22Rv1 (cell line): ENCODE results near the gene BLOC1S4.

ENCODE experiments used
- H3K27ac ChIP-seq: fragments of 450-650 bp; 2 replicates; pipeline ENCODE4 v1.5.1; 2017
- ZFX ChIP-seq: fragments of 450-650 bp; IDR thresholded peaks from 2 replicates; pipeline ENCODE4 v1.6.1; 2017; ENCODE audit warnings: antibody characterized with exemption, borderline replicate concordance
- TF ChIP-seq, protein P1 (sequence below): fragments of 450-650 bp; IDR thresholded peaks from 2 replicates; pipeline ENCODE4 v1.5.1; 2017; ENCODE audit warnings: mild to moderate bottlenecking

The BLOC1S4 gene

DNA sequence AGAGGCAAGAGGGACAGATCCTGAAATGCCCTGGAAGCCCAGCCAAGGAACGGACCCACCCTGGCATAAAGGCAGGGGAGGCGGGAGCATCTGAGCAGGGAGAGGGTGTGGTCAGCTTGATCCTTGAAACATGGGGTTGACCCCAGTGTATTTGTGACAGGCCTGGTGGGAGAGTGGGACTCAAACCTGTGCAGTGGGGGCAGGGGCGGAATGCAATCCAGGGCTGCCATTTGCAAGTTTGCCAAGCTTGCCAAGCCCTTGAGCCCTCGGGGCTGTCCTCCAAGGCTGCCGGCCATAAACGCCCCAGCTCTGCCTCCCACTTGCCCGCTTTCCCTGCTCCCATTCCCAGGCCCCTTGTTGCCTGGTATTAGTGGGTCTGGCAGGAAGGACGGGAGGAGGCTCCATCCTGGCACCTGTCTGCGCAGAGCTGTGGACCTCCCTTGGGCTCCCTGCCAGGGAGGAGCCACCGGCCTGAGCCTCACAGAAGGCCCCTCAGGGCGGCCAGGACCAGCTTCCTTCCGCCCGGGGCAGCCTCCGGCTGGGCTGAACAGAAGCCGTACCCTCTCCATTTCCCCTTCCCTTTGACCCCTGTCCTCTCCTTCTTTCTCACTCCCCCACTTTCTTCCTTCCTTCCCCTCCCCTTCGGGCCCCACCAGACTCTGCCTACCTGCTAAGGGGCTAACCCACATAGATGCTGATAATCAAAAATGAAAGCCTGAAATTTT is 21.6 kb upstream of the BLOC1S4 start:
- peak overlapping the region; percentile 91 for H3K27ac ChIP-seq

DNA sequence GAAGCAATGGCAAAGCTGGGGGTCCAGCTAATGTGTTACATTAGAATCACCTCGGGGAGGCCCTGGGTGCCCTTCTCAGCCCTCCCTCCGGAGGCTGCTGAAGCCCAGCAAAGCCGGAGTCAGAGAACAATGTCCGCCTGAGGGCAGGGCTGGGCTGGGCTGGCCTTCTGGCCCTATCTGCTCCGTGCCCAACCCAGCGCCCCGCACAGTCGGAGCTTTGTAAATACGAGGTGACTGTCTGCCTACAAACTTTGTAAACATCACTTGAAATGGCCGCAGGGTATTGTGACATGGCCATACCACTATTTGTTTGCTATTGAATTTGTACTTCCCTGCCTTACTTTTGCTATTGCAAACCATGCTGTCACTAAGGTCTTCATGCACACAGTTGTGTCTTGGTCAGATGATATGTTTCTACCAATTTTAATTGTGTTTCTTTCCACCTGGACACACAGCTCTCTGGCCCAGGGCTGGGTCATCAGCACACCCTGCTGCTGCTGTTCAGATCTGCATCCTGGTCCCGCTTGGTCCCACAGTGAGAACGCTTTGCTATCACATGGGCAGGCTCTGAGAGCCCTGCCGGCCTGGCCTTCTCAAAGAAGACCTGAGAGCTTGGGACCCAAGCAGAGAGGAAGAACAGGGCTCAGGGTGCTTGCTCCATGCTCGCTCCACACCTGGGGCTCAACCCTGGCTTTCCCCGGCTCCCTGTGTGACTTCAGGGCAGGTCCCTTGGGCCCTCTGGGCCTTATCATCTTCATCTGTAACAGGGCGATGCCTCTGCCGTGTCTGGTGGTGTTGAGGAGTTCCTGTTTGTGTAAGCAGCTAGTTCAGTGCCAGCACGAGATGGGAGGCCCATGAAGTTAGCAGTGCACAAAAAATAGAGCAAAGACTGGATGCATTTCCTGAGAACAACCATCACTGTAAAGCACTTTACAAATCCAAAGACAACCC is 20.0 kb upstream of the BLOC1S4 start:
- TF ChIP-seq, protein P1, sequence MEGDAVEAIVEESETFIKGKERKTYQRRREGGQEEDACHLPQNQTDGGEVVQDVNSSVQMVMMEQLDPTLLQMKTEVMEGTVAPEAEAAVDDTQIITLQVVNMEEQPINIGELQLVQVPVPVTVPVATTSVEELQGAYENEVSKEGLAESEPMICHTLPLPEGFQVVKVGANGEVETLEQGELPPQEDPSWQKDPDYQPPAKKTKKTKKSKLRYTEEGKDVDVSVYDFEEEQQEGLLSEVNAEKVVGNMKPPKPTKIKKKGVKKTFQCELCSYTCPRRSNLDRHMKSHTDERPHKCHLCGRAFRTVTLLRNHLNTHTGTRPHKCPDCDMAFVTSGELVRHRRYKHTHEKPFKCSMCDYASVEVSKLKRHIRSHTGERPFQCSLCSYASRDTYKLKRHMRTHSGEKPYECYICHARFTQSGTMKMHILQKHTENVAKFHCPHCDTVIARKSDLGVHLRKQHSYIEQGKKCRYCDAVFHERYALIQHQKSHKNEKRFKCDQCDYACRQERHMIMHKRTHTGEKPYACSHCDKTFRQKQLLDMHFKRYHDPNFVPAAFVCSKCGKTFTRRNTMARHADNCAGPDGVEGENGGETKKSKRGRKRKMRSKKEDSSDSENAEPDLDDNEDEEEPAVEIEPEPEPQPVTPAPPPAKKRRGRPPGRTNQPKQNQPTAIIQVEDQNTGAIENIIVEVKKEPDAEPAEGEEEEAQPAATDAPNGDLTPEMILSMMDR: peak; percentile 39
- TF ChIP-seq ZFX: no peak
- peak overlapping the region; percentile 91 for H3K27ac ChIP-seq

More for the DNA sequence above, 21.6 kb upstream of the BLOC1S4 start:
- TF ChIP-seq ZFX: no peak
- TF ChIP-seq, protein P1: no peak

DNA sequence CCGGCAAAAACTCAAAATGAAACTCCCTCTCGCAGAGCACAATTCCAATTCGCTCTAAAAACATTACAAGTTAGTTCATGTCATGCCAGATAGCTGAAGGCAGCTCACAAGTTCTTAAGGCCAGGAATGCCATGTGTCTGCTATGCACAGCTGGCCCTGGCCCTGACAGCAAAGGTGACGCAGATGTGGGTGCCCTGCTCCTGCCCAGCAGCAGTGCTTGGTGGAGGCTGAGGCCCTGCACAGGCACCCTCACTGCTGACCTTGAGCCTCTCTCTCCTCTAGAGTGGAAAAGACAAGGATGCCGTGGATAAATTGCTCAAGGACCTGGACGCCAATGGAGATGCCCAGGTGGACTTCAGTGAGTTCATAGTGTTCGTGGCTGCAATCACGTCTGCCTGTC is 19.4 kb upstream of the BLOC1S4 start:
- peak overlapping the region; percentile 91 for H3K27ac ChIP-seq
- TF ChIP-seq ZFX: no peak

DNA sequence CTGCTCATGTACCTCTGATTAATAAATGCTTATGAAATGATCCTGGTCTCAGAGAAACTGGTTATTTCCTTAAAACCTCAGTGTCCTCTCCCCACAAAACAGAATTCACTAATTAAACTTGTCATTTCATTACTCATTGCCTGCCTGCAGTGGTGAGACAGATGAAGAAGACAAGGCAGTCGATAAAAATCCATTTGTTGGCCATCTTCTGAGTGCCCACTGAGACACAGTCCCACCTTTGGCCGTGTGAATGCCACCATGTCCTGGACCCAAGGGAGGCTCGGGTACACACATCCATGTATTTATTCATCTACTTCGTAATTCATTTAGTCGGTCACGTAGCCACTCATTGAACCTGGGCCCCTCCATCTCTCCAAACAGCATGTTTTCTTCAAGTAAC is 18.8 kb upstream of the BLOC1S4 start:
- peak overlapping the region; percentile 91 for H3K27ac ChIP-seq

DNA sequence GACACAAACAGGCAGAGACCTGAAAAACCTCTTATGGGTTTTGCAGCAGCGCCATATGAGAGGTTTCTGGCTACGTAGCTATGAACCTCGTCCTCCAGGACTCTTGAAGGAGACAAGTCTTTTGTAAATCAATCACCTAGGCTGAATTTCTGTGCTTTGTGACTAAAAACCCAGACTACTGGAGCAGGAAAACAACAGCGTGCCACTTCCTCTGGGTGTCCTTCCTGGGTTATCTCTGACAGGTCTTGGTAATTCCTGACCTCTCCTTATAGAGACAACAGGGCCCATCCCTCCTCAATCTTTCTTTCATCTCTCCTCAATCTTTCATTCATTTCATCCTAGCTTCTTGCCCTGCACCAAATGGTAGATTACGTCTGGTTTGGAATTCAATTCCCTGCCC is 16.6 kb upstream of the BLOC1S4 start:
- H3K27ac ChIP-seq: no peak overlapping the region
- TF ChIP-seq, protein P1: no peak
- TF ChIP-seq ZFX: no peak

More for the DNA sequence above, 18.8 kb upstream of the BLOC1S4 start:
- TF ChIP-seq, protein P1: no peak
- no peak for TF ChIP-seq ZFX

DNA sequence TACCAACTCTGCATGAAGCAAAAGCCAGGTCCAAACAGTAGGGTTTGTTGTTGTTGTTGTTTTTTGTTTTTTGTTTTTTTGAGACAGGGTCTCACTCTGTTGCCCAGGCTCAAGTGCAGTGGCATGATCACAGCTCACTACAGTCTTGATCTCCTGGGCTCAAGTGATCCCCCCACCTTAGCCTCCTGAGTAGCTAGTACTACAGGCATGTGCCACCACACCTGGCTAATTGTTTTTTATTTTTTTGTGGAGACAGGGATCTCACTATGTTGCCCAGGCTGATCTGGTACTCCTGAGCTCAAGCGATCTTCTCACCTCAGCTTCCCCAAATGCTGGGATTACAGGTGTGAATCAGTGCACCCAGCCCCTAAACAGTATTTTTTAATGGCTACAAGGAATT is 16.1 kb upstream of the BLOC1S4 start:
- TF ChIP-seq, protein P1: no peak
- no peak for TF ChIP-seq ZFX
- no peak overlapping the region for H3K27ac ChIP-seq

DNA sequence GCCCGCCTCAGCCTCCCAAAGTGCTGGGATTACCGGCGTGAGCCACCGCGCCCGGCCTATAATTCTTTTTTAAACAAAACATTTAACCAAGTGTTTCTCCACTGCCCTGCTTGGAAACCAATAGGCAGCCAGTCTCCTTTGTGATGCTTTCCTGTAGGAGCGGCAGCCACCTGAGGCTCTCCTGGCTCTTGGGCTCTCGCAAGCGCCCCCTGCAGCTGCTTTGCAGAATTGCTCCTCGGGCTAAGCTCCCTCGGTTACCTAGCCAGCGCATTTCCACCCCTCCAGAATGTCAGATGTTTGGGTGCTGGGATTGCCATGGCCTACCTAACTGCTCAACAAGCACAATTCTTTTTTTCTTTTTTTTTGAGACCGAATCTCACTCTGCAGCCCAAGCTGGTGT is 14.6 kb upstream of the BLOC1S4 start:
- no peak overlapping the region for H3K27ac ChIP-seq
- TF ChIP-seq, protein P1: peak; percentile 51
- TF ChIP-seq ZFX: no peak
